ENCODE data around the gene ACMSD. TPM values are rescaled to one million over a fixed set of nuclear protein-coding genes. Genes with fewer than 3 reads are reported as not detected.
"Not testable (repeated sequence)": the region's sequence is repeated elsewhere in the genome, so short reads cannot be mapped to it uniquely, and the experiment has no call there.

Gene ACMSD
- total RNA-seq, 1 experiment from 2014 or later = not detected

DNA sequence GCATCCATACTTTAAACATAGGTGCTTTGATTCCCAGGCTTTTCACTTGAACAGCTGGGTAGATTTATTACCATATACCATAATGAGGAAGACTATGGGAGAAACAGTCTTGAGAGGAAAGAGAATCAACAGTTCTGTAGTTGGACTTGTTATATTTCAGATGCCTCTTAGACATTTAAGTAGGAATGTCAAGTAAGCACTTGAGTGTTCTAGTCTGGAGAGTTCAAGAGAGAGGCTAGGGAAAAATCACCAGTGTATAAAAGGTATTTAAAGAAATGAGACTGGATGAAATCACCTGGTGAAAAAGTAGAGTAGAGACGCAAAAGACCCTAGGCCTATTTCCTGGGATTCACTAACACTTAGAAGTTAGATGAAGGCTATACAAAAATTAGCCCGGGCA lies 66.8 kb downstream of the ACMSD start:
- no peaks in the 10 kb centered on the region for H3K27me3 Mint-ChIP-seq (ENCODE audit: unreplicated experiment)
- no TSS peak for BruUV-seq (replicated peaks)
- no peak overlapping the region for H3K4me3 Mint-ChIP-seq (ENCODE audit: low read depth, unreplicated experiment)
- no peak for DNase-seq
- intact Hi-C loops (cut with micrococcal nuclease; ENCODE audit: unreplicated experiment) = no loop called here
- H3K27ac Mint-ChIP-seq (ENCODE audit: unreplicated experiment) = no peak overlapping the region
- peaks cover 5% of the 10 kb centered on the region for H3K9me3 Mint-ChIP-seq (ENCODE audit: low read depth, unreplicated experiment)
- TF ChIP-seq, protein P1, sequence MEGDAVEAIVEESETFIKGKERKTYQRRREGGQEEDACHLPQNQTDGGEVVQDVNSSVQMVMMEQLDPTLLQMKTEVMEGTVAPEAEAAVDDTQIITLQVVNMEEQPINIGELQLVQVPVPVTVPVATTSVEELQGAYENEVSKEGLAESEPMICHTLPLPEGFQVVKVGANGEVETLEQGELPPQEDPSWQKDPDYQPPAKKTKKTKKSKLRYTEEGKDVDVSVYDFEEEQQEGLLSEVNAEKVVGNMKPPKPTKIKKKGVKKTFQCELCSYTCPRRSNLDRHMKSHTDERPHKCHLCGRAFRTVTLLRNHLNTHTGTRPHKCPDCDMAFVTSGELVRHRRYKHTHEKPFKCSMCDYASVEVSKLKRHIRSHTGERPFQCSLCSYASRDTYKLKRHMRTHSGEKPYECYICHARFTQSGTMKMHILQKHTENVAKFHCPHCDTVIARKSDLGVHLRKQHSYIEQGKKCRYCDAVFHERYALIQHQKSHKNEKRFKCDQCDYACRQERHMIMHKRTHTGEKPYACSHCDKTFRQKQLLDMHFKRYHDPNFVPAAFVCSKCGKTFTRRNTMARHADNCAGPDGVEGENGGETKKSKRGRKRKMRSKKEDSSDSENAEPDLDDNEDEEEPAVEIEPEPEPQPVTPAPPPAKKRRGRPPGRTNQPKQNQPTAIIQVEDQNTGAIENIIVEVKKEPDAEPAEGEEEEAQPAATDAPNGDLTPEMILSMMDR (IDR thresholded peaks at IDR 0.05; ENCODE audit: unreplicated experiment) = no peak
- no peaks in the 10 kb centered on the region for H3K4me1 Mint-ChIP-seq (ENCODE audit: low read depth, unreplicated experiment)
- H3K36me3 Mint-ChIP-seq (ENCODE audit: insufficient read depth, unreplicated experiment) = no peaks in the 10 kb centered on the region
- CTCF ChIA-PET = no interaction called here

DNA sequence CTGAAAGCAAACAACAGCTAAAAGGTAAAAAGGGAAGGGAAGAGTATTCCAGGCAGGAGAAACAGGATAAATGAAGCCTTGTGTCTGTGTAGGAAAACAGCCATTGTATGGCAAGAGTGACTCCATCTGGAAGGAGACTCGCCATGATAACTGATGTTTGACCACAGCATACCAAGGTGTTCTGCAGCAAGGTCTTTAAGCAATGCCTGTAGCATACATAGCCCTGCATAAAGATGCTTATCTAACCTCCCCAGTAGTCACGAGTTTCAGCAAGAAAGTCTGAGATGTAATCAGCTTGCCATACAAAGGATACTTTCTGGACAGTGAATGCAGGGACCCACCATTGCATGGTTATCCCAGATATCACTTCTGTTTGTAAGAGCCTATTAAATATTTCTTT lies 68.3 kb downstream of the ACMSD start:
- Mint-ChIP-seq H3K4me3 (ENCODE audit: low read depth, unreplicated experiment) (no peak overlapping the region), H3K27me3 (ENCODE audit: unreplicated experiment) (no peaks in the 10 kb centered on the region), H3K27ac (ENCODE audit: unreplicated experiment) (no peak overlapping the region), H3K36me3 (ENCODE audit: insufficient read depth, unreplicated experiment) (no peaks in the 10 kb centered on the region), H3K4me1 (ENCODE audit: low read depth, unreplicated experiment) (no peaks in the 10 kb centered on the region), H3K9me3 (ENCODE audit: low read depth, unreplicated experiment) (peaks cover 5% of the 10 kb centered on the region)
- DNase-seq = no peak
- CTCF ChIA-PET = no interaction called here
- TF ChIP-seq, protein P1 (IDR thresholded peaks at IDR 0.05; ENCODE audit: unreplicated experiment) = no peak
- no TSS peak for BruUV-seq (replicated peaks)
- intact Hi-C loops (cut with micrococcal nuclease; ENCODE audit: unreplicated experiment) = no loop called here

DNA sequence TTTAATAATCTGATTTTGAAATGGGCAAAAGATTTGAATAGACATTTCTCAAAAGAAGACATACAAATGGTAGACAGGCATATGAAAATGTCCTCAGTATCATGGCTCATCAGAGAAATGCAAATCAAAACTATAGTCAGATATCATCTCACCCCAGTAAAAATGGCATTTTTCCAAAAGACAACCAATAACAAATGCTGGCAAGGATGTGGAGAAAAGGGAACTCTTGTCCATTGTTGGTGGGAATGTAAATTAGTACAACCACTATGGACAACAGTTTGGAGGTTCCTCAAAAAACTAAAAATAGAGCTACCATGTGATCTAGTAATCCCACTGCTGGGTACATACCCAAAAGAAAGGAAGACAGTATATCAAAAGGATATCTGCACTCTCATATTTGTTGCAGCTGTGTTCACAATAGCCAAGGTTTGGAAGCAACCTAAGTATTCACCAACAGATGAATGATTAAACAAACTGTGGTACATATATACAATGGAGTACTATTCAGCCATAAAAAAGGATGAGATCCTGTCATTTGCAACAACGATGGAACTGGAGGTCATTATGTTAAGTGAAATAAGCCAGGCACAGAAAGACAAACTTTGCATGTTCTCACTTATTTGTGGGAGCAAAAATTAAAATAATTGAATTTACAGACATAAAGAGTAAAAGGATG lies 69.2 kb downstream of the ACMSD start:
- CTCF ChIA-PET; intact Hi-C loops (cut with micrococcal nuclease; ENCODE audit: unreplicated experiment); H3K4me3 Mint-ChIP-seq (ENCODE audit: low read depth, unreplicated experiment): not testable (repeated sequence)

DNA sequence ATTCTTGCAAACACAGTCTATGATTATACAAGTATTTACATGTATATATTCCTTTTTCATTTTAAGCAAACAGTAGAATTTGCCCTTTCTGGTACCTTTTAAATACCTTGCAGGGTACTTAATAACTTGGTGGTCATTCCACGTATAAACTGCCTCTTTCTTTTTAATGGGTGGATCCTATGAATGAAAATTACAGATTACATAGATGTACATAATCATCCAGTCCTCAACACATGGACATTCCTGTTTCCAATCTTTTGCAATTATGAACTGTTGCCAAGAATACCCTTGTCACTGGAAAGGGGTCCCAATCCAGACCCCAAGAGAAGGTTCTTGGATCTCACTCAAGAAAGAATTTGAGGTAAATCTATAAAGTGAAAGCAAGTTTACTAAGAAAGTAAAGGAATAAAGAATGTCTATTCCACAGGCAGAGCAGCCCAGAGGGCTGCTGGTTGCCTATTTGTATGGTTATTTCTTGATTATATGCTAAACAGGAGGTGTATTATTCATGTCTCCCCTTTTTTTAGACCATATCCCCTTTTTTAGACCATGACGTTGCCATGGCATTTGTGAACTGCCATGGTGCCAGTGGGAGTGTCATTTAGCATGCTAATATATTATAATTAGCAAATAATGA lies 72.5 kb downstream of the ACMSD start:
- intact Hi-C loops (cut with micrococcal nuclease; ENCODE audit: unreplicated experiment) = no loop called here
- CTCF ChIA-PET = no interaction called here
- no peaks in the 10 kb centered on the region for H3K36me3 Mint-ChIP-seq (ENCODE audit: insufficient read depth, unreplicated experiment)
- peaks cover 5% of the 10 kb centered on the region for H3K9me3 Mint-ChIP-seq (ENCODE audit: low read depth, unreplicated experiment)
- no TSS peak for BruUV-seq (replicated peaks)
- no peak overlapping the region for H3K4me3 Mint-ChIP-seq (ENCODE audit: low read depth, unreplicated experiment)
- no peak for DNase-seq
- H3K4me1 Mint-ChIP-seq (ENCODE audit: low read depth, unreplicated experiment) = no peaks in the 10 kb centered on the region
- no peak overlapping the region for H3K27ac Mint-ChIP-seq (ENCODE audit: unreplicated experiment)
- TF ChIP-seq, protein P1 (IDR thresholded peaks at IDR 0.05; ENCODE audit: unreplicated experiment) = no peak
- no peaks in the 10 kb centered on the region for H3K27me3 Mint-ChIP-seq (ENCODE audit: unreplicated experiment)

More for the DNA sequence above, 69.2 kb downstream of the ACMSD start:
- H3K4me1 Mint-ChIP-seq (ENCODE audit: low read depth, unreplicated experiment); H3K36me3 Mint-ChIP-seq (ENCODE audit: insufficient read depth, unreplicated experiment); H3K27me3 Mint-ChIP-seq (ENCODE audit: unreplicated experiment); H3K27ac Mint-ChIP-seq (ENCODE audit: unreplicated experiment); BruUV-seq (replicated peaks); DNase-seq; H3K9me3 Mint-ChIP-seq (ENCODE audit: low read depth, unreplicated experiment): not testable (repeated sequence)

DNA sequence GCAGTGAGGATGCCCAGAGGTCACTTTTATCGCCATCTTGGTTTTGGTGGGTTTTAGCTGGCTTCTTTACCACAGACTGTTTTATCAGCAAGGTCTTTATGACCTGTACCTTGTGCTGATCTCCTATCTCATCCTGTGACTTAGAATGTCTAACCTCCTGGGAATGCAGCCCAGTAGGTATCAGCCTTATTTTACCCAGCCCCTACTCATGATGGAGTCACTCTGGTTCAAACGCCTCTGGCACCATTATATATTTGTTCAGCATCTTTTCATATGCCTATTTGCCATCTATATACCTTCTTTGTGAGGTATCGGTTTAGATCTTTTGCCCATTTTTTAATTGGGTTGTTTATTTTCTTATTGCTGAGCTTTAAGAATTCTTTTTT lies 73.0 kb downstream of the ACMSD start:
- CTCF ChIA-PET = no interaction called here
- no peaks in the 10 kb centered on the region for H3K36me3 Mint-ChIP-seq (ENCODE audit: insufficient read depth, unreplicated experiment)
- H3K27ac Mint-ChIP-seq (ENCODE audit: unreplicated experiment) = no peak overlapping the region
- no peaks in the 10 kb centered on the region for H3K27me3 Mint-ChIP-seq (ENCODE audit: unreplicated experiment)
- no peaks in the 10 kb centered on the region for H3K4me1 Mint-ChIP-seq (ENCODE audit: low read depth, unreplicated experiment)
- DNase-seq = no peak
- peaks cover 5% of the 10 kb centered on the region for H3K9me3 Mint-ChIP-seq (ENCODE audit: low read depth, unreplicated experiment)
- TF ChIP-seq, protein P1 (IDR thresholded peaks at IDR 0.05; ENCODE audit: unreplicated experiment) = no peak
- no TSS peak for BruUV-seq (replicated peaks)
- H3K4me3 Mint-ChIP-seq (ENCODE audit: low read depth, unreplicated experiment) = no peak overlapping the region
- intact Hi-C loops (cut with micrococcal nuclease; ENCODE audit: unreplicated experiment) = no loop called here

All from Calu3 (cell line).